Astrocyte (in vitro differentiated cells and primary cell): ENCODE data around the gene ING4. TPM values are rescaled to one million over a fixed set of nuclear protein-coding genes. Genes with fewer than 3 reads are reported as not detected.

ENCODE experiments used
- DNase-seq: peaks from one replicate; pipeline ENCODE4 v3.0.0-alpha.2; 2010; ENCODE audit warnings: low read depth
- FAIRE-seq: peaks from 2 replicates; lab custom pipeline; 2011; peaks lifted over from hg19 to GRCh38; lab: Jason Lieb, UNC
- H2AFZ ChIP-seq: 2 replicates; pipeline ENCODE4 v1.6.0; 2012; ENCODE audit warnings: low read depth, low read length, inconsistent platforms
- H3K27ac ChIP-seq: 2 replicates; pipeline ENCODE4 v1.5.1; 2011; ENCODE audit warnings: low read depth, low read length, inconsistent platforms
- H3K27me3 ChIP-seq: 2 replicates; pipeline ENCODE4 v1.6.0; 2011; ENCODE audit warnings: low read length, inconsistent platforms; ENCODE audit not compliant: insufficient read depth
- H3K36me3 ChIP-seq: 2 replicates; pipeline ENCODE4 v1.5.1; 2011; ENCODE audit warnings: low read length, inconsistent platforms; ENCODE audit not compliant: insufficient read depth
- H3K4me1 ChIP-seq: 2 replicates; pipeline ENCODE4 v1.5.1; 2011; ENCODE audit warnings: low read length, inconsistent platforms; ENCODE audit not compliant: insufficient read depth
- H3K4me2 ChIP-seq: 2 replicates; pipeline ENCODE4 v1.6.0; 2012; ENCODE audit warnings: low read length, inconsistent platforms
- H3K4me3 ChIP-seq: 2 replicates; pipeline ENCODE4 v1.5.1; 2011; ENCODE audit warnings: low read depth, mild to moderate bottlenecking, low read length, inconsistent platforms; ENCODE audit not compliant: insufficient read depth
- H3K79me2 ChIP-seq: 2 replicates; pipeline ENCODE4 v1.6.0; 2012; ENCODE audit warnings: mild to moderate bottlenecking, low read length, inconsistent platforms; ENCODE audit not compliant: insufficient read depth
- H3K9ac ChIP-seq: 2 replicates; pipeline ENCODE4 v1.6.0; 2012; ENCODE audit warnings: mild to moderate bottlenecking, low read length, inconsistent platforms
- H3K9me3 ChIP-seq: 2 replicates; pipeline ENCODE4 v1.5.1; 2012; ENCODE audit warnings: low read depth, mild to moderate bottlenecking, low read length, inconsistent platforms; ENCODE audit not compliant: insufficient read depth
- H4K20me1 ChIP-seq: 2 replicates; pipeline ENCODE4 v1.6.0; 2012; ENCODE audit warnings: low read length, inconsistent platforms; ENCODE audit not compliant: insufficient read depth
- H3K27ac Mint-ChIP-seq: one replicate; pipeline ENCODE4 v1.8.0; 2021; ENCODE audit warnings: mild to moderate bottlenecking, mixed read lengths; ENCODE audit not compliant: unreplicated experiment
- H3K27me3 Mint-ChIP-seq: one replicate; pipeline ENCODE4 v1.8.0; 2021; ENCODE audit warnings: low read depth, mixed read lengths; ENCODE audit not compliant: unreplicated experiment
- H3K36me3 Mint-ChIP-seq: one replicate; pipeline ENCODE4 v1.8.0; 2021; ENCODE audit warnings: low read depth, mixed read lengths; ENCODE audit not compliant: unreplicated experiment
- H3K4me1 Mint-ChIP-seq: one replicate; pipeline ENCODE4 v1.8.0; 2021; ENCODE audit warnings: low read depth, mixed read lengths; ENCODE audit not compliant: unreplicated experiment
- H3K4me3 Mint-ChIP-seq: one replicate; pipeline ENCODE4 v1.8.0; 2021; ENCODE audit warnings: mild to moderate bottlenecking, moderate library complexity, mixed read lengths; ENCODE audit not compliant: unreplicated experiment
- H3K9me3 Mint-ChIP-seq: one replicate; pipeline ENCODE4 v1.8.0; 2021; ENCODE audit warnings: mild to moderate bottlenecking, mixed read lengths; ENCODE audit not compliant: unreplicated experiment
- EZH2 ChIP-seq: IDR thresholded peaks from 2 replicates; pipeline ENCODE4 v1.6.1; 2012; ENCODE audit warnings: mild to moderate bottlenecking, low read length, inconsistent platforms; ENCODE audit not compliant: insufficient read depth
- total RNA-seq: library from RNA; stranded (reverse); gene quantifications from 2 replicates; pipeline ENCODE4 v1.2.1, GENCODE V29; 2021
- TF ChIP-seq, protein P1 (sequence below): IDR thresholded peaks from 2 replicates; pipeline ENCODE4 v1.5.1; 2011; ENCODE audit warnings: low read depth, mild to moderate bottlenecking, inconsistent platforms, low read length, moderate library complexity; ENCODE audit not compliant: insufficient read depth

The ING4 gene
- total RNA-seq, 1 donor from 2014 or later, result 30.9 TPM

DNA sequence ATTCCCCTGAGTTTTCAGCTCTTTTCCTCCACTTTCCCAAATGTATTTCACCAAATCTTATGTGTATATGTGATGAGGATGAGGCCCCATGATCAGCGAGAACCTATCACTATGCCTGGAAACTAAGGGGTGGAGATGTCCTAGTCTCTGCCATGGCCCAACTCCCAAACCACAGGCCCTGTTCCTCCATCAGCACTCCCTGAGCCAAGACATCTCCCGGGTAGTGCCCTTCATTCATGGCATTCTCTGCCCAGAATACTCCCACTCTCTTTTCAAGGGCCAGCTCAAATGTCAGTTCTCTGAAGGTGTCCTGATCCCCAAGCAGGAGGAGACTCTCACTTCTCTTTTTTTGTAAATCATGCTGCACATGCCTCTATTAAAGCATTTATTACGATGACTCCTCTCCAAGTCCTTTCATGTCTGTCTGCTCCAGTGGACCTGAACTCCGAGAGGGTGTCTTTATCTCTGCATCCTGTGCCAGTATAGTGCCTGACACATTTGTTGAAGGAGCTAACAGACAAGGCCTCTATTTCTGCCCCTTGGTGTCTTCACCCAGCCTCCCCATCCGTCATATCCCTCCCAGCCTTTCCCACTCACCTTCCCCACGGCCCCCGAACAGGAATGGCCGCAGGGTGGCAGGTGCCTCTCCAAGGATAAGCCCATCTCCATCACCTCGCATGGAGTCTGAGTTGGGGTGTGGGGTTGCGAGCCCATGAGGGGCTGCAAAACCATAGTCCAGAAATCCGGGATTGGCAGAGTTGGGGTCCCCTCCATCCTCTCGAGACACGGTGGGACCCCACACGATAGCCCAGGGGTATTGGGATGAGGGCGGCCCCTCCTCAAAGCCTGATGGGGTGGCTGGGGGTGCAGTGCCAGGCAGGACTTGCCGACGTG lies 34.0 kb upstream of the ING4 start:
- no peak overlapping the region for H3K4me2 ChIP-seq
- H3K36me3 ChIP-seq, result no peaks in the 10 kb centered on the region
- no peak overlapping the region for H3K4me3 ChIP-seq
- H3K4me1 ChIP-seq, result peaks cover 5% of the 10 kb centered on the region
- Mint-ChIP-seq H3K36me3 (peaks cover 6% of the 10 kb centered on the region), H3K9me3 (no peaks in the 10 kb centered on the region), H3K27ac (peak overlapping the region; percentile 36), H3K4me1 (peaks cover 22% of the 10 kb centered on the region), H3K27me3 (peaks cover 17% of the 10 kb centered on the region), H3K4me3 (peak overlapping the region; percentile 43)
- H3K27me3 ChIP-seq, result peaks cover 20% of the 10 kb centered on the region
- FAIRE-seq, result no peak
- no peaks in the 10 kb centered on the region for H3K79me2 ChIP-seq
- no peak overlapping the region for H2AFZ ChIP-seq
- no peak overlapping the region for H3K27ac ChIP-seq
- no peak overlapping the region for H3K9ac ChIP-seq
- TF ChIP-seq EZH2, result no peak
- DNase-seq, result no peak
- no peaks in the 10 kb centered on the region for H3K9me3 ChIP-seq
- H4K20me1 ChIP-seq, result no peaks in the 10 kb centered on the region

- H3K27me3 Mint-ChIP-seq, result peaks cover 6% of the 10 kb centered on the region
- FAIRE-seq (no peak), DNase-seq (no peak)
- no peak overlapping the region for H3K4me3 ChIP-seq
- no peak overlapping the region for H3K4me3 Mint-ChIP-seq
- peak overlapping the region; percentile 63 for H3K27ac Mint-ChIP-seq
- H3K9ac ChIP-seq, result no peak overlapping the region
- H3K36me3 ChIP-seq, result no peaks in the 10 kb centered on the region
- no peaks in the 10 kb centered on the region for H4K20me1 ChIP-seq
- H3K9me3 Mint-ChIP-seq, result no peaks in the 10 kb centered on the region
- peaks cover 6% of the 10 kb centered on the region for H3K36me3 Mint-ChIP-seq
- TF ChIP-seq EZH2, result no peak
- TF ChIP-seq, protein P1, sequence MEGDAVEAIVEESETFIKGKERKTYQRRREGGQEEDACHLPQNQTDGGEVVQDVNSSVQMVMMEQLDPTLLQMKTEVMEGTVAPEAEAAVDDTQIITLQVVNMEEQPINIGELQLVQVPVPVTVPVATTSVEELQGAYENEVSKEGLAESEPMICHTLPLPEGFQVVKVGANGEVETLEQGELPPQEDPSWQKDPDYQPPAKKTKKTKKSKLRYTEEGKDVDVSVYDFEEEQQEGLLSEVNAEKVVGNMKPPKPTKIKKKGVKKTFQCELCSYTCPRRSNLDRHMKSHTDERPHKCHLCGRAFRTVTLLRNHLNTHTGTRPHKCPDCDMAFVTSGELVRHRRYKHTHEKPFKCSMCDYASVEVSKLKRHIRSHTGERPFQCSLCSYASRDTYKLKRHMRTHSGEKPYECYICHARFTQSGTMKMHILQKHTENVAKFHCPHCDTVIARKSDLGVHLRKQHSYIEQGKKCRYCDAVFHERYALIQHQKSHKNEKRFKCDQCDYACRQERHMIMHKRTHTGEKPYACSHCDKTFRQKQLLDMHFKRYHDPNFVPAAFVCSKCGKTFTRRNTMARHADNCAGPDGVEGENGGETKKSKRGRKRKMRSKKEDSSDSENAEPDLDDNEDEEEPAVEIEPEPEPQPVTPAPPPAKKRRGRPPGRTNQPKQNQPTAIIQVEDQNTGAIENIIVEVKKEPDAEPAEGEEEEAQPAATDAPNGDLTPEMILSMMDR, result no peak
- no peak overlapping the region for H3K4me2 ChIP-seq
- H3K27ac ChIP-seq, result no peak overlapping the region
- peaks cover 10% of the 10 kb centered on the region for H3K27me3 ChIP-seq
- peaks cover 30% of the 10 kb centered on the region for H3K4me1 Mint-ChIP-seq
- H3K79me2 ChIP-seq, result no peaks in the 10 kb centered on the region
- no peaks in the 10 kb centered on the region for H3K4me1 ChIP-seq
- H2AFZ ChIP-seq, result no peak overlapping the region
- H3K9me3 ChIP-seq, result no peaks in the 10 kb centered on the region
Measured at GRCh38 chr12:6695313-6696045, 32.6 kb upstream of the ING4 start.

GRCh38 chr12:6694701-6695100 lies 31.8 kb upstream of the ING4 start:
- Histone ChIP-seq H3K9ac (no peak overlapping the region), H3K27me3 (peaks cover 10% of the 10 kb centered on the region), H4K20me1 (no peaks in the 10 kb centered on the region), H3K9me3 (no peaks in the 10 kb centered on the region), H3K4me2 (no peak overlapping the region), H3K4me3 (no peak overlapping the region), H3K4me1 (peaks cover 6% of the 10 kb centered on the region), H2AFZ (no peak overlapping the region), H3K27ac (no peak overlapping the region), H3K79me2 (peaks cover 8% of the 10 kb centered on the region), H3K36me3 (no peaks in the 10 kb centered on the region)
- H3K27ac Mint-ChIP-seq, result no peak overlapping the region
- TF ChIP-seq EZH2, result no peak
- TF ChIP-seq, protein P1, result no peak
- H3K36me3 Mint-ChIP-seq, result peaks cover 6% of the 10 kb centered on the region
- no peak for FAIRE-seq
- H3K9me3 Mint-ChIP-seq, result no peaks in the 10 kb centered on the region
- H3K27me3 Mint-ChIP-seq, result peaks cover 5% of the 10 kb centered on the region
- no peak overlapping the region for H3K4me3 Mint-ChIP-seq
- H3K4me1 Mint-ChIP-seq, result peaks cover 34% of the 10 kb centered on the region
- DNase-seq, result no peak
